ENCODE data around the gene NUP58.

The NUP58 gene

DNA sequence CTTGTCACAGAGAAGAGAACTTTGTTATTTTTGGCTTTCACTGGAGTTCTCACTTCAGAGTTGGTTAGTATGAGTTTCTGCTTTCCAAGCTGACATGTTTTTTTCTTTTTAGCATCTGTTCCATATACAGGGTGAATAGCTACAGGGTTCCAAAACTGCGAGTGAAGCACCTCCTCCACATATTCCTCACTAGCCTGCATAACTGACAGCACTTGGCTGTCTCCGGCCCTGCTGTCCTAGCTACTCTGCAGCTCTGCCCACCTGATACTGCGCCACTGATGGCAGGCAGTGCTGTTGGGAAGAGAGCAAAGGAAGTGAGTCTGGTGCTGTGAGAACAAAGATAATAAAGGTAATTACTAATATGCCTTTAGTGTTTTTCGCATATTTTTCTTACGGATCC lies 77.1 kb downstream of the NUP58 start:
- no peak for DNase-seq

DNA sequence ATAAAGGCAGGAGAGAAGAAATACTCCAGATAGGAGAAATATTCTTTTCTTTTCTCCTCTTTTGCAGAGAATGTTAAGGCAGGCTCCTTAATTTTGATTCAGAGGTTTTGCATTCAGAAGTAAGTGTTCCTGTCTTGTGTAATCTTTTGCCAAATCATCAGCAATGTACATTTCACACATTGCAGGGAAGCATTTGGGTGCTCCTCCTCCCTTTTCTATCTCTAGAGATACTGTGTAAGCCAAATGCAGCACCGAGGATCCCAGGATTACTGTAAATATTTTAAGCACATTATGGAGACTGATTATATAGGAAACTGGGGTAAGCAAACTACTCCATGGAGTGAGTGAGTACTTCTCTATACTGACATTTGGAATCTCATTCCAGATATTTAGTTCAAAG lies 77.6 kb downstream of the NUP58 start:
- DNase-seq, result no peak

DNA sequence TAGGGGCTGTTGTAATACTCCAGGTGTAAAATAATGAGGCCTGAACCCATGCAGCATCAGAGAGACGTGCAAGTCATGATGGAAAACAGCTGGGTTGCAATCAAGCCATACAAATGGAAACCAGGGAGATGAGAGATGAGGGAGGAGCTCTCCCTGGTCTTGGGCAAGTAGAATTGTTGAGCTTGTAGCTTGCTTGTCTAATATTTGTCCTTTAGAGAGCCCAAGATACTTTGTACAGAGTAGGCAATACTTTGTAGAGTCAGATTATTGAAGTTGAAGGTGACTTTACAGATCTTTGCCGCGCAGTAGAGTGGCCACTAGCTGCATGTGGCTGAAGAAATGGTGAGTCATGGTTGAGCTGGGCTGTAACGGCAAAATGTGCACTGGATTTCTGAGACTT lies 78.7 kb downstream of the NUP58 start:
- DNase-seq, result no peak

DNA sequence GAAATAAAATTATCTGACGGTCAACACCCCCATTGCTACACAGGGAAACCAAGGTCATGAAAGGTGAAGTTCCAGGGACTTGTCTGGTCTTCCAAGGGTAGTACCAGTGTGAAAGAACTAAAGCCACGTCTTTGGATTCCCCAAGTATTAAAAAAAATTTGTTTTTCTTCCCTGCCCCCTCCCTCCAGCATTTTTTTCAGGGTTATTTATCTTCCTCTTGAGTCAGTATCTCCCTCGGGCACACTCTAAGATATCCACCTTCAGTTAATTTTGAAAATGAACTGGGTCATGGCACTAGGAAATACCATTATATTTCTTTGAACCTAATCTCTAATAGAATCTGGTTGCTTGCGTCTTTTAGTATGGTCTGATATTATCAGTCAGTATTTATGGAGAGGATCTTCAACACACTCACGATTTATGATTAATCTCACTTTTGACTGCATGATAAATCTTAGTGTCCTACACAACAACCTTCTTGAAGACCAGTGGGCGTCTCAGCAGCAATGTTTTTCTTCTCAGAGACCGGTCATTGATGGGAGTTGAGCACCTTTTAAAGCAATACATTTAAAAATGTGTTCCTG lies 79.4 kb downstream of the NUP58 start:
- no peak for DNase-seq

DNA sequence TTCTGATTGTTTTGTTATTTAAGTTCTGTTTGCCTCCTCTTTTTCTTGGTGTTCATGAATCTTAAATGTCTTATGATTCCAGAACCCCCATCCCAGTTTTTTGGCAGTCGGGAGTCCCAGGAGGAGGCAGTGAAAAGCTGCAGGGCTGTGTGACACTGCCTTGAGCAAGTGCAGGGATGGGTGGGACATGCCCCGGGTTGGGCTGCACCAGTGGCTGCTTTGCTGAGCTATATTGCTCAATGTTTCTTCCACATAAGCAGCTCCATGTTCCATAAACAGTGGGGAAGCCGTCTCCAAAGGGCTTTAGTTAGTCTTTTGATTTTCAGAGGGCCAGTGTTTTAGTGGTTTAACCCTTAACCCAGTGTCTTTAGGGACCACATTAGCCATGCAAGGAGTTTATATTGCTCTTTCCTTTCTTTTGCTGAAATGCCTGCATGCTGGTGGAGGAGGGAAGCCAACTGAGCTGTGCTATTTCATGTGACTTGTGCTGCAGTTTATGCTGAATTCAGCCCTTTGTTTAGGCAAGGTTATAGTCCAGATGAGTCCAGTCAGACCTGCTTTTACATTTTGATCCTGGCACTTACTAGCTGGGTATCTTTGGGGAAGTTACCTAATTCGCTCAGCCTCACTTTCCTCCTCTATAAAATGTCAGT lies 83.5 kb downstream of the NUP58 start:
- DNase-seq, result no peak

DNA sequence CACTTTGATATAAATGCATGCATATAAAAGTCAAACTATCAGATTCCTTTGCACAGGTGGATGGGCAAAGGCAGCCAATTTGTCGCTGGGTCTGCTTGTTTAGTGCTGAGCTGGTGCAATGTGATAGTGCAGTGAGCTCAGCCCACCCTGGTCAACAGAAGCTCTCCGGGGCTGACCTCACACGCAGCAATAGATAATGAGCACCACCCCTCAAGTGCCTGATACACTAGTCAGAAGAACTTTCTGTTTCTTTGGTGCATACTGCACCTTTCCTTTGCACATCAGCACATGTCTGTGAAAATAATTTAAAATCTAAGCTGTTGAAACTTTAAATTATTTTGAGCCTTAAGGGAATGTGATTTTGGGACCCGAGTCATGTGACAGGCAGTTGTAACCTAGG lies 90.5 kb downstream of the NUP58 start:
- DNase-seq, result no peak

All from suppressor macrophage (primary cell).